WTC11 (cell line): Measurements from ENCODE around the gene BANF2. TPM values are rescaled to one million over a fixed set of nuclear protein-coding genes. Genes with fewer than 3 reads are reported as not detected.

Experiments used
- ATAC-seq: fragments of 200-7000 bp; cut with Tn5 transposase; 2 replicates; pipeline ENCODE4 v1.10.0; 2021; ENCODE audit warnings: mild to moderate bottlenecking, moderate library complexity
- CTCF ChIA-PET: fragments of 300-600 bp; sonication (Branson Sonifier 250); formaldehyde crosslinking; loops from one replicate; lab custom pipeline; 2021; ENCODE audit warnings: antibody characterized with exemption; lab: Charles Lee
- POLR2A ChIA-PET: fragments of 350-600 bp; sonication (Branson Sonifier 250); formaldehyde crosslinking; loops from one replicate; lab custom pipeline; 2021; ENCODE audit warnings: antibody characterized with exemption; lab: Charles Lee
- DNase-seq: peaks from one replicate; pipeline ENCODE4 v3.0.0; 2021; ENCODE audit warnings: low spot score
- H3K27ac Mint-ChIP-seq: 2 replicates; pipeline ENCODE4 v1.8.0; 2021; ENCODE audit warnings: mixed read lengths
- H3K27me3 Mint-ChIP-seq: 2 replicates; pipeline ENCODE4 v1.8.0; 2021; ENCODE audit warnings: low read depth, mild to moderate bottlenecking, moderate library complexity, mixed read lengths
- H3K36me3 Mint-ChIP-seq: 2 replicates; pipeline ENCODE4 v1.8.0; 2021; ENCODE audit warnings: mixed read lengths
- H3K4me1 Mint-ChIP-seq: 2 replicates; pipeline ENCODE4 v1.8.0; 2022; ENCODE audit warnings: mixed read lengths
- H3K4me3 Mint-ChIP-seq: 2 replicates; pipeline ENCODE4 v1.8.0; 2021; ENCODE audit warnings: mild to moderate bottlenecking, moderate library complexity, mixed read lengths
- H3K9me3 Mint-ChIP-seq: 2 replicates; pipeline ENCODE4 v1.8.0; 2021; ENCODE audit warnings: mixed read lengths
- AR ChIP-seq: fragments of 250-450 bp; sonication (Bioruptor Pico); IDR thresholded peaks from 2 replicates; pipeline ENCODE4 v1.9.0; 2021; ENCODE audit warnings: mild to moderate bottlenecking
- CDX4 ChIP-seq: fragments of 250-450 bp; sonication (Bioruptor Pico); IDR thresholded peaks from 2 replicates; pipeline ENCODE4 v1.9.0; 2021; ENCODE audit warnings: moderate library complexity, mild to moderate bottlenecking, inconsistent platforms, borderline replicate concordance
- CREB1 ChIP-seq: sonication (generic); formaldehyde crosslinking; IDR thresholded peaks from 2 replicates; pipeline ENCODE4 v1.8.0; 2023; ENCODE audit warnings: mild to moderate bottlenecking, missing genetic modification reagents
- ERG ChIP-seq: fragments of 250-450 bp; sonication (Bioruptor Pico); IDR thresholded peaks from 2 replicates; pipeline ENCODE4 v1.8.0; 2021; ENCODE audit warnings: mild to moderate bottlenecking
- KAT7 ChIP-seq: sonication (generic); formaldehyde crosslinking; IDR thresholded peaks from 2 replicates; pipeline ENCODE4 v1.8.1; 2023; ENCODE audit warnings: missing genetic modification reagents, mild to moderate bottlenecking, borderline replicate concordance
- MLX ChIP-seq: sonication (generic); formaldehyde crosslinking; IDR thresholded peaks from 2 replicates; pipeline ENCODE4 v1.8.1; 2023; ENCODE audit warnings: mild to moderate bottlenecking, missing genetic modification reagents, moderate library complexity
- NFYB ChIP-seq: sonication (generic); formaldehyde crosslinking; conservative IDR thresholded peaks from 2 replicates; pipeline ENCODE4 v1.8.0; 2022; ENCODE audit warnings: low read depth, missing genetic modification reagents
- NR2C2 ChIP-seq: sonication (generic); formaldehyde crosslinking; IDR thresholded peaks from 2 replicates; pipeline ENCODE4 v1.8.0; 2022; ENCODE audit warnings: mild to moderate bottlenecking, missing genetic modification reagents
- PREB ChIP-seq: sonication (generic); formaldehyde crosslinking; IDR thresholded peaks from 2 replicates; pipeline ENCODE4 v1.8.1; 2022; ENCODE audit warnings: mild to moderate bottlenecking, missing genetic modification reagents, moderate library complexity, borderline replicate concordance
- RORB ChIP-seq: fragments of 250-450 bp; sonication (Bioruptor Pico); IDR thresholded peaks from 2 replicates; pipeline ENCODE4 v1.9.0; 2021; ENCODE audit warnings: mild to moderate bottlenecking
- SMAD4 ChIP-seq: sonication (generic); formaldehyde crosslinking; IDR thresholded peaks from 2 replicates; pipeline ENCODE4 v1.8.0; 2022; ENCODE audit warnings: mild to moderate bottlenecking, missing genetic modification reagents
- SOX15 ChIP-seq: fragments of 250-450 bp; sonication (Bioruptor Pico); IDR thresholded peaks from 2 replicates; pipeline ENCODE4 v1.9.0; 2021; ENCODE audit warnings: mild to moderate bottlenecking
- SP1 ChIP-seq: sonication (generic); formaldehyde crosslinking; conservative IDR thresholded peaks from 2 replicates; pipeline ENCODE4 v1.8.1; 2022; ENCODE audit warnings: missing genetic modification reagents
- TCF7 ChIP-seq: sonication (generic); formaldehyde crosslinking; IDR thresholded peaks from 2 replicates; pipeline ENCODE4 v1.8.0; 2022; ENCODE audit warnings: mild to moderate bottlenecking, low read depth, missing genetic modification reagents, moderate library complexity
- TEAD1 ChIP-seq: sonication (generic); formaldehyde crosslinking; IDR thresholded peaks from 2 replicates; pipeline ENCODE4 v1.8.0; 2022; ENCODE audit warnings: mild to moderate bottlenecking, missing genetic modification reagents
- ZBTB43 ChIP-seq: sonication (generic); formaldehyde crosslinking; IDR thresholded peaks from 2 replicates; pipeline ENCODE4 v1.8.1; 2023; ENCODE audit warnings: mild to moderate bottlenecking, missing genetic modification reagents
- ZNF317 ChIP-seq: sonication (generic); formaldehyde crosslinking; IDR thresholded peaks from 2 replicates; pipeline ENCODE4 v1.8.1; 2023; ENCODE audit warnings: low read depth, mild to moderate bottlenecking, moderate library complexity, missing genetic modification reagents, borderline replicate concordance
- ZNF416 ChIP-seq: fragments of 250-450 bp; sonication (Bioruptor Pico); IDR thresholded peaks from 2 replicates; pipeline ENCODE4 v1.9.0; 2021; ENCODE audit warnings: mild to moderate bottlenecking, inconsistent platforms
- ZSCAN18 ChIP-seq: fragments of 250-450 bp; sonication (Bioruptor Pico); IDR thresholded peaks from 2 replicates; pipeline ENCODE4 v2.1.2; 2022; ENCODE audit warnings: mild to moderate bottlenecking, moderate library complexity
- total RNA-seq: library from RNA; stranded (reverse); gene quantifications from 3 replicates; pipeline ENCODE4 v1.2.3, GENCODE V29; 2021

BANF2 gene
- total RNA-seq, 1 experiment from 2014 or later, result not detected

GRCh38 chr20:17681726-17682102 lies 18.1 kb upstream of the BANF2 start:
- CTCF ChIA-PET, result interaction anchor here (0.6 to 3.5 kb wide), 68 partner anchors 8 to 376 kb away, joined by 3 to 51 read pairs (median 5); partner anchors contain the start of genes BANF2, BFSP1, DSTN and OVOL2
- no peak for TF ChIP-seq NR2C2
- TF ChIP-seq CDX4 (CRISPR knock-in tag), result no peak
- TF ChIP-seq PREB (CRISPR knock-in tag), result no peak
- no peak for TF ChIP-seq SP1 (CRISPR knock-in tag)
- TF ChIP-seq ERG (CRISPR knock-in tag), result no peak
- no peak for TF ChIP-seq CREB1 (CRISPR knock-in tag)
- TF ChIP-seq NFYB (CRISPR knock-in tag), result no peak
- TF ChIP-seq ZBTB43, result no peak
- no peak for TF ChIP-seq SMAD4 (CRISPR knock-in tag)
- TF ChIP-seq KAT7, result no peak
- TF ChIP-seq TCF7 (CRISPR knock-in tag), result no peak
- TF ChIP-seq ZNF416, result no peak
- TF ChIP-seq ZSCAN18, result no peak
- no peak for TF ChIP-seq ZNF317
- TF ChIP-seq MLX (CRISPR knock-in tag), result no peak
- TF ChIP-seq RORB (CRISPR knock-in tag), result no peak
- TF ChIP-seq SOX15 (CRISPR knock-in tag), result no peak
- TF ChIP-seq TEAD1, result no peak
- TF ChIP-seq AR (CRISPR knock-in tag), result no peak
- DNase-seq, result no peak
- POLR2A ChIA-PET, result interaction anchor here (0.6 to 1.8 kb wide), 11 partner anchors 18 to 285 kb away, joined by 3 to 12 read pairs (median 5); partner anchors contain the start of genes BANF2 and DSTN
- no peak overlapping the region for H3K27ac Mint-ChIP-seq
- peaks cover 11% of the 10 kb centered on the region for H3K27me3 Mint-ChIP-seq
- peaks cover under 1% of the 10 kb centered on the region; the same call in 1 of the 2 replicates for H3K9me3 Mint-ChIP-seq
- ATAC-seq, result no peak
- H3K4me3 Mint-ChIP-seq, result peak overlapping the region; percentile 67
- peaks cover 17% of the 10 kb centered on the region for H3K36me3 Mint-ChIP-seq
- H3K4me1 Mint-ChIP-seq, result peaks cover 37% of the 10 kb centered on the region
